ENCODE data around the gene BCAP29.
"Not testable (repeated sequence)": the region's sequence is repeated elsewhere in the genome, so short reads cannot be mapped to it uniquely, and the experiment has no call there.

Gene BCAP29

DNA sequence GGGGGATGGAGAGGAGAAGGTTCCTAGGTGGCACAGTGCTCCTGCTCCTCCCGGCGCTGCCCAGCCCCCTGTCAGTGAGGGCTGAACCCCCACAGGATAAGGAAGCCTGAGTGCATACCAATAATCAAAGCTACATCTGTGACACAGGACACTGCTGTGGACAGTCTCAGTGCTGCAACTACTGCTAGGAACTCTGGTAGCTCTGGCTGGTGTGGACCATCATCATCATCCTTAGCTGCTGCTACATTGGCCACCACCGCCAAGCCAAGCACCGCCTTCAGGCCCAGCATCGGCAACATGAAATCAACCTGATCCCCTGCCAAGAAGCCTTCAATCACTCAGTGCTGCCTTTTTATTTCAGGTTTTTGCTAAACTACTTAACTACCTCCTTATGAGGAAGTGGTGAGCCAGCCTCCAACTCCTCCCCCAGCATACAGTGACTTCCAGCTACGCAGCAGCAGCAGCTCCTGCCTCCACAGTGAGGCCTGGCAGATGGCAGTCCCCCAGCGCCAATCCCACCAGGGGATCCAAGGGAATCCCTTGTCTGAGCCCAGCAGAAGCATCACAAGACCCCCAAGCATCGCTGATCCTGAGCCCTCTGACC, 48.5 kb downstream of the BCAP29 start:
- peak; percentile 79 to 80 for DNase-seq

- DNase-seq = no peak
Measured at GRCh38 chr7:107630342-107630741, 50.3 kb downstream of the BCAP29 start.

DNA sequence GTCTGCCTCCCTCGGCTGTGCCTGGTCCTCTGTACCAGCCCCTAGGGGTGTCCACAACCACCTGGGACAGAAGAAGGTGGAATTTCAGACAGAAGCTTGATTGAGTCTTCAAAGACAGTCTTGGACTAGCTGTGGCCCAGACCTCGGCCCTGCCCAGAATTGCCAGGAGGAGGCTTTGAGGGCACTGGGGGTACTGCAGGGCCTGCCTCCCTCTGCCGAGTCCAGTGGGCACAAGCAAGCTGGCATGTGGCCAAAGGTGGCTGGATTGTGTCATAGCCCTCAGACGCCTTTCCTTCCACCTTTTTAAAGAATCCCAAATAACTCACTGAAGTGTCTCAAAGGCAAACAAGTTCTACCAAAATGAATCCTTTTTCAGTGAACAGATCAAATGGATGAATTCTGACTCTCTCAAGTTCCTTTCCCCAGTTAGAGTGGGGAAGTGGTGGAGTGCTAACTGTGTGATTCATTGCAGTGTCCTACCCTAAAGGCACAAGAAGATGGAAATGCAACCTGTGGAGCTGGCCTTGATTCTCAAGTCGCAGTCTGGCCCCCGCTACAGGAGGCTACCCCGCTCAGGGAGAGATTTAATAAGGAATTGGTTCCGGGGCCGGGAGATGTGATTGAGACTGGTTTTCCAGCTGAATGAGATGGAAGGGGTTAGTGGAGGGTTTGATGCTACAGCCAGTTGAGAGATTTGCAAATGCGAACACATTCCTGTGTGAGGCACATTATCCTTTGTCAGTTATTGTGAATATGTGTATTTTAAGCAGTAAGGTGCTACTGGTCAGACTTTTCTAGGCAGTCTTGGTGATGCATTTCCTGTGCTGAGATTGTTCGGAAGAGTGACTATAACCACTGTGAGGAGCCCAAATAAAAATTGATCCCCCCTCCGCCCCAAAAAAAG, 51.8 kb downstream of the BCAP29 start:
- DNase-seq = no peak

DNA sequence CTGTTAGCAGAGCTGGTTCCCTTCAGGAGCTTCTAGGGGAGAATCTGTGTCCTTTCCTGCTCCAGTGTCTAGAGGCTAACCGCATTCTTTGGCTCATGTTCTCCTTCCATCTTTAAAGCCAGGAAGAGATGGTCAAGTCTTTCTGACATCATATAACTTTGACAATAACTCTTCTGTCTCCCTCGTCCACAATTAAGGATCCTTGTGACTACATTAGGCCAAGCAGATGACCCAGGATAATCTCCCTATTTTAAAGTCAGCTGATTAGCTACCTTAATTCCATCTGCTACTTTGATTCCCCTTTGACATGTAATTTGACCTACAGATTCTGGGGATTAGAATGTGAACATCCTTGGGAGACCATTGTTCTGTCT, 52.4 kb downstream of the BCAP29 start:
- DNase-seq = no peak

DNA sequence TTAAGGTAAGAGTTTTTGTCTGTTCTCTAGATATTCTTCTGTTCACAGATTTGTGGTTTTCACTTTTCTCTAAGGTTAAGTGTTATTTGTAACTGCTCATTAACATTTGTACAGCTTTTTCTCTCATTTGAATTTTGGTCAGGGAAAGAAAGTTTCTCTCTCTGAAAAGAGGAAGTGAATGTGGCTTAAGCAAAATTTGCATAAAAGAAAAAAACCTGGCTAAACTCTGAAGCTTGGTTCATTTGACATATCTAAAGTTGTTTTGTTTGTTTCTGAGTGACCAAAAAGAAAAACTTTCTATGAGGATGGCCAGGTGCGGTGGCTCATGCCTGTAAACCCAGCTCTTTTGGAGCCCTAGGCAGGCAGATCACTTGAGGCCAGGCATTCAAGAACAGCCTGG, 58.5 kb downstream of the BCAP29 start:
- peak; percentile 17 to 59 for DNase-seq

- not testable (repeated sequence) for DNase-seq
Measured at GRCh38 chr7:107639070-107639469, 59.0 kb downstream of the BCAP29 start.

GRCh38 chr7:107641676-107642075, 61.6 kb downstream of the BCAP29 start:
- no peak for DNase-seq

GRCh38 chr7:107642501-107642900, 62.5 kb downstream of the BCAP29 start:
- DNase-seq = no peak

GRCh38 chr7:107643407-107643806, 63.4 kb downstream of the BCAP29 start:
- no peak for DNase-seq

- DNase-seq = no peak
Measured at GRCh38 chr7:107643938-107644308, 63.9 kb downstream of the BCAP29 start.

DNA sequence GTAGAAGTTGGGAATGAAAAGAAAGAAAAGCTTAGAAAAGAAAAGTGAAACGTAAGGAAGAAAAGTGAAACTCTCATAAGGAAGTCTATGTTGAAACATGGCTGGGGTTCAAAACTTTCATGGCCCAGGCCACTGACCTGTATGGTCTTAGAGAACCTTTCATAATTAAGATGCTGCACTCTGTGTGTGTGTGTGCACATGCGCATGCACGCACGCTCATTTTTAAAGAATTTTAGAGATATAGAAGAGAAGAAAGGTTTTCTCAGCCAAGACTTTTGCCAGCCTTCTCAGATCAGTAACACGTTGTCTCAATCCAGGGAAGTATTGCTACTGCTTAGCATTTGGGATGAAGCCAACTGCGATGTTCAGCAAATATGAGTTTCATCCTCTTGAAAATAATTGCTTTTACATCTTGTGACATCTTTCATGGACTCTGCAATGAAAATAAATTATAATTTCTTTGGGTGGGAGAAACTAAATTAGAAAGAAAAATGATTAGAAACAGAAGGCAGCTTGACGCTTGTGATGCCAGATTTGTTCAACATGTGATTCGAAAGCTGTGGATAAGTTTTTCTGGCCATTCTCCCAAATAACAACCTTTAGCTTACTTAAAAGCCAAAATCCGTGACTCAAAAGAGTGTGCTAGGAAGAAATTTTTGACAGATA, 64.4 kb downstream of the BCAP29 start:
- no peak for DNase-seq

DNA sequence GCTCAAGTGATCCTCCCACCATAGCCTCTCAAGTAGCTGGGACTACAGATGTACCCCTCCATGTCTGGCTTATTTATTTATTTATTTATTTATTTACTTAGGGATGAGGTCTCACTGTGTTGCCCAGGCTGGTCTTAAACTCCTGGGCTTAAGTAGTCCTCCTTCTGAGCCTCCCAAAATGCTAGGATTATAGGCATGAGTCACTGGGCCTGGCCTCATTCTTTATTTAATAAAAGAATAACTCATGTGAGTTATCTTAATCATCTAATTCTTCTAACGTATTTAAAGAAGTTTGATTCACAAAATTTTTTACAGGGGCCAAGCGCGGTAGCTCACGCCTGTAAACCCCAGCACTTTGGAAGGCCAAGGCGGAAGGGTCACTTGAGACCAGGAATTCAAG, 72.6 kb downstream of the BCAP29 start:
- no peak for DNase-seq

GRCh38 chr7:107658467-107658866, 78.4 kb downstream of the BCAP29 start:
- no peak for DNase-seq

DNA sequence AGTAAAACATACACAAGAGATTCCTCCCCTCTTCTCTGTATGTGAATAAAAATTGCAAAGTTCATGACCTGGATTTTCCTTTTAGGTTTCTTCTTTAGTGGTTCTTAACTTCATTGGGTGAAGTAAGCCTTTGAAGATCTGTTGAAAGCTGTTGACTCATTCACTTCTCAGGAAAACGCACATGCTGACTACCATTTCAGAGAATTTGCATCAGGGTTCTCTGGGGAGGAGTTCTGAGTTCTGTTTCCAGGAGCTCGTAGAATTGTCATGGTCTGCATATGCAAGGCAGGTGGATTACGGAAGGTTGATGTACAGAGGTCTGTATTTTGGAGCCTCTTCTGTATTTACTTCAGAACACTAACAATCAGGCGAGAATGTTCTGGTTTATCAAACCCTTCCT, 79.6 kb downstream of the BCAP29 start:
- no peak for DNase-seq

DNA sequence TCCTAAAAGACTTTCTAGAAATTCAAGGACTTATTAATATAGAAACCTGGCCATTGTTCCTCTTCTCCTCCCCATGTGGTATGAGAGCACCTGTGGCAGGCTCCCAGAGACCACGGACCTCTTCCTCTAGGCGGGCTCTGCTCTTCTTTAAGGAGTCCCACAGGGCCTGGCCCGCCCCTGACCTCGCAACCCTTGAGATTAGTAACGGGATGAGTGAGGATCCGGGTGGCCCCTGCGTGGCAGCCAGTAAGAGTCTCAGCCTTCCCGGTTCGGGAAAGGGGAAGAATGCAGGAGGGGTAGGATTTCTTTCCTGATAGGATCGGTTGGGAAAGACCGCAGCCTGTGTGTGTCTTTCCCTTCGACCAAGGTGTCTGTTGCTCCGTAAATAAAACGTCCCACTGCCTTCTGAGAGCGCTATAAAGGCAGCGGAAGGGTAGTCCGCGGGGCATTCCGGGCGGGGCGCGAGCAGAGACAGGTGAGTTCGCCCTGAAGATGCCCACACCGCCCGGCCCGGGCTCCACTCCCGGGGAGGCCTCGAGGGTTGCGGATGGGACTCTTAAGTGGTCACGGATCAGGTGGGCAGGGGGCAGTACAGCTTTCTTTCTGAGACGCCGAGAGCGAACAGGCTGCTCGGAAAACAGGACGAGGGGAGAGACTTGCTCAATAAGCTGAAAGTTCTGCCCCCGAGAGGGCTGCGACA, 80.5 kb downstream of the BCAP29 start, which contains the start of gene SLC26A4:
Gene SLC26A4, plus strand, starts transcription at position 448 of the 700 bp plus-strand sequence. CDS start 814 bp downstream, outside the sequence.
- DNase-seq = no peak

- DNase-seq = peak; percentile 37 to 44
Measured at GRCh38 chr7:107661081-107661864, 81.2 kb downstream of the BCAP29 start.

GRCh38 chr7:107661865-107662379, 81.9 kb downstream of the BCAP29 start:
- no peak for DNase-seq

- DNase-seq = no peak
Measured at GRCh38 chr7:107663196-107663595, 83.2 kb downstream of the BCAP29 start.

DNA sequence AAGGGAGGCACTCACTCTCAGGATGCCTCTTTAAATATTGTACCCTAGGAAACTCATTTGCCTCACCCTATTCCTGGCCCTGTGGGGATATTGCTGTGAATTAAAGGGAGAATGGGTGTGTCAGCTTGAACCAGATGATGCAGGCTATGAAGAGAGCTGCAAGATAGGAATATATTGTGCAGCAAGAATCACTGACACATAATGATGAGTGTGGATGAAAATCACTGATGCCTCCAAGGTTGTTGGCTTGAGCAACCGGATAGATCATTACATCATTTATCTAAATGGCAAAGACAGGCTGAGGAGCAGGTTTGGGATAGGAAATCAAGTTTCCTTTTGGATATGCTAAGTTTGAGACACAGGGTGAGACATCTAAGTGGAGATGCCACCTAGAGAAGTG, 86.7 kb downstream of the BCAP29 start:
- DNase-seq = no peak

GRCh38 chr7:107667341-107667740, 87.3 kb downstream of the BCAP29 start:
- DNase-seq = no peak

DNA sequence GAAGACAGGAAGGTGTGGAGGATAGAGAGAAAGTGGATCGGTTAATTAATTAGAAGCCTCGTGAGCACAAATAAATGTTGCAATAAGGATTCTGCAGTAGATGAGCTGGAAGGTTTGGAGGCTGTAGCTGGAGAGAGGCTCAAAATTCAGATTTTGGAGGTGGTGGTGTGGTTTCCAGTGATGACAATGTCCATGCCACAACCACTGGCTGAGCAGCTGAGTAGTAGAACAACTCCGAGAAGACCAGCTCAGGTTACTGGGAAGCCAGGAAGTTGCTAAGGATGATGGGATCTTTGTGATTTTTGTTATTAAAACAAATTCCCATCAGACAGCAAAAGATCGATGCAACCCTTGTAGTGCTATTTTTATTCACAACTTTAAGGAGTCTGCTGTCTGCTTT, 88.2 kb downstream of the BCAP29 start:
- DNase-seq = no peak

All from Kasumi-1 (cell line).